Stimulated activated CD8-positive, alpha-beta memory T cell treated with anti-CD3 and anti-CD28 coated beads, Interleukin-7, amount 100 ng/mL, for 1 hour (primary cell): ENCODE measurements around the gene PRR20B.
"Not testable (repeated sequence)": the region's sequence is repeated elsewhere in the genome, so short reads cannot be mapped to it uniquely, and the experiment has no call there.

Experiments used
- DNase-seq, 2 donors: peaks; one replicate each; pipeline ENCODE4 v3.0.0-alpha.2; 2020; ENCODE audit warnings: low read depth in 2 of 2

Gene PRR20B

GRCh38 chr13:57147188-57147587 is at the start of gene PRR20B:
TSS of gene PRR20B (plus strand) at chr13:57147488. CDS start at chr13:57147875, 387 bp downstream.
- DNase-seq = not testable (repeated sequence)

GRCh38 chr13:57114945-57115344 is 32.3 kb upstream of the PRR20B start:
- DNase-seq = no peak

GRCh38 chr13:57123681-57124080 is 23.6 kb upstream of the PRR20B start:
- no peak for DNase-seq

- DNase-seq = no peak
These were observed 18.4 kb upstream of the PRR20B start for GRCh38 chr13:57128909-57129308.

- no peak for DNase-seq
These were observed 11.2 kb upstream of the PRR20B start for GRCh38 chr13:57136093-57136492.

- DNase-seq = no peak
These were observed 9.7 kb upstream of the PRR20B start for GRCh38 chr13:57137585-57137984.

- no peak for DNase-seq
These were observed 8.3 kb upstream of the PRR20B start for GRCh38 chr13:57138988-57139387.

GRCh38 chr13:57139781-57140180 is 7.5 kb upstream of the PRR20B start:
- not testable (repeated sequence) for DNase-seq

- DNase-seq = not testable (repeated sequence)
These were observed 6.9 kb upstream of the PRR20B start, which contains the start of gene PRR20A for GRCh38 chr13:57140235-57140968. TSS of gene PRR20A (plus strand) at chr13:57140918. CDS start at chr13:57141305, 387 bp downstream.

- not testable (repeated sequence) for DNase-seq
These were observed 818 bp downstream of the PRR20B start for GRCh38 chr13:57148106-57148505.

GRCh38 chr13:57153761-57154160 is 6.5 kb downstream of the PRR20B start, which contains the start of gene PRR20C:
TSS of gene PRR20C (plus strand) at chr13:57154061. CDS start at chr13:57154448, 387 bp downstream.
- DNase-seq = not testable (repeated sequence)

GRCh38 chr13:57160332-57160731 is 13.0 kb downstream of the PRR20B start, which contains the start of gene PRR20D:
TSS of gene PRR20D (plus strand) at chr13:57160632. CDS start at chr13:57161019, 387 bp downstream.
- not testable (repeated sequence) for DNase-seq

GRCh38 chr13:57166897-57167296 is 19.6 kb downstream of the PRR20B start, which contains the start of gene PRR20E:
TSS of gene PRR20E (plus strand) at chr13:57167197. CDS start at chr13:57167584, 387 bp downstream.
- not testable (repeated sequence) for DNase-seq

GRCh38 chr13:57191667-57192066 is 44.4 kb downstream of the PRR20B start:
- DNase-seq = no peak
